Measurements from ENCODE around the gene SOHLH2. TPM values are rescaled to one million over a fixed set of nuclear protein-coding genes. Genes with fewer than 3 reads are reported as not detected.

SOHLH2 gene
- total and polyA plus RNA-seq, 2 of the 4 experiments (the other 2 are of a cell fraction) = 0.17 to 0.18 TPM

GRCh38 chr13:36261011-36261410, 46.7 kb upstream of the SOHLH2 start:
- no peak overlapping the region for H3K27ac ChIP-seq (ENCODE audit: insufficient read depth, low read length)
- H3K4me2 ChIP-seq (ENCODE audit: low read depth, low read length) = no peak overlapping the region
- no peaks in the 10 kb centered on the region for H3K27me3 ChIP-seq (ENCODE audit: control insufficient read depth, insufficient read depth, low read length)
- H2AK9ac ChIP-seq (replicated peaks; ENCODE audit: low read depth, low read length, poor library complexity) = no peak overlapping the region
- no peak for DNase-seq
- no CpG with 5 or more reads among the region's 3 CpGs for WGBS, 2 experiments (ENCODE audit: extremely low coverage in 2 of 2, insufficient read length in 1 of 2)
- CTCF ChIA-PET = interaction anchor here (1.5 kb wide), 1 partner anchor 10 kb away, joined by 3 read pairs; no protein-coding TSS in a partner anchor
- intact Hi-C loops (cut with micrococcal nuclease) = no loop called here
- no peak overlapping the region for H3K4me3 ChIP-seq (ENCODE audit: insufficient read depth, low read depth, low read length)
- H2AK5ac ChIP-seq (ENCODE audit: low read depth, low read length) = no peak overlapping the region
- no peak overlapping the region for H3K23ac ChIP-seq (ENCODE audit: low read depth, low read length)
- no peak overlapping the region for H3K18ac ChIP-seq (ENCODE audit: low read depth, low read length)
- no peak overlapping the region for H2AFZ ChIP-seq (replicated peaks; ENCODE audit: low read length, poor library complexity)
- no peaks in the 10 kb centered on the region for H3K36me3 ChIP-seq (ENCODE audit: control insufficient read depth, insufficient read depth, low read length)
- dilution Hi-C loops (cut with HindIII; ENCODE audit: low sequenced_read_pairs, unreplicated experiment) = no loop called here
- H3K4me1 ChIP-seq (ENCODE audit: control insufficient read depth, insufficient read depth, low read length) = no peaks in the 10 kb centered on the region
- no peak overlapping the region for H3K4ac ChIP-seq (ENCODE audit: low read depth, low read length)
- no peaks in the 10 kb centered on the region for H4K20me1 ChIP-seq (ENCODE audit: insufficient read depth, low read length)
- no TSS peak for BruUV-seq (replicated peaks)
- in situ Hi-C loops (cut with MboI; ENCODE audit: low sequenced_read_pairs) = no loop called here
- no peak overlapping the region for H4K91ac ChIP-seq (ENCODE audit: insufficient read depth, low read depth, low read length)
- TF ChIP-seq, protein P1, sequence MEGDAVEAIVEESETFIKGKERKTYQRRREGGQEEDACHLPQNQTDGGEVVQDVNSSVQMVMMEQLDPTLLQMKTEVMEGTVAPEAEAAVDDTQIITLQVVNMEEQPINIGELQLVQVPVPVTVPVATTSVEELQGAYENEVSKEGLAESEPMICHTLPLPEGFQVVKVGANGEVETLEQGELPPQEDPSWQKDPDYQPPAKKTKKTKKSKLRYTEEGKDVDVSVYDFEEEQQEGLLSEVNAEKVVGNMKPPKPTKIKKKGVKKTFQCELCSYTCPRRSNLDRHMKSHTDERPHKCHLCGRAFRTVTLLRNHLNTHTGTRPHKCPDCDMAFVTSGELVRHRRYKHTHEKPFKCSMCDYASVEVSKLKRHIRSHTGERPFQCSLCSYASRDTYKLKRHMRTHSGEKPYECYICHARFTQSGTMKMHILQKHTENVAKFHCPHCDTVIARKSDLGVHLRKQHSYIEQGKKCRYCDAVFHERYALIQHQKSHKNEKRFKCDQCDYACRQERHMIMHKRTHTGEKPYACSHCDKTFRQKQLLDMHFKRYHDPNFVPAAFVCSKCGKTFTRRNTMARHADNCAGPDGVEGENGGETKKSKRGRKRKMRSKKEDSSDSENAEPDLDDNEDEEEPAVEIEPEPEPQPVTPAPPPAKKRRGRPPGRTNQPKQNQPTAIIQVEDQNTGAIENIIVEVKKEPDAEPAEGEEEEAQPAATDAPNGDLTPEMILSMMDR (conservative IDR thresholded peaks at IDR 0.05; ENCODE audit: low read depth, low read length) = no peak
- TF ChIP-seq CHD1 (IDR thresholded peaks at IDR 0.05; ENCODE audit: low read depth, low read length) (no peak), SMC3 (IDR thresholded peaks at IDR 0.05; ENCODE audit: low read depth, low read length) (no peak), FOS (IDR thresholded peaks at IDR 0.05; ENCODE audit: low read depth, low read length) (no peak), RCOR1 (IDR thresholded peaks at IDR 0.05; ENCODE audit: insufficient replicate concordance, low read length) (no peak), MAFK (IDR thresholded peaks at IDR 0.05; ENCODE audit: low read depth, low read length) (no peak), RFX5 (IDR thresholded peaks at IDR 0.05; ENCODE audit: low read depth, low read length) (no peak)
- TF ChIP-seq, protein P2, sequence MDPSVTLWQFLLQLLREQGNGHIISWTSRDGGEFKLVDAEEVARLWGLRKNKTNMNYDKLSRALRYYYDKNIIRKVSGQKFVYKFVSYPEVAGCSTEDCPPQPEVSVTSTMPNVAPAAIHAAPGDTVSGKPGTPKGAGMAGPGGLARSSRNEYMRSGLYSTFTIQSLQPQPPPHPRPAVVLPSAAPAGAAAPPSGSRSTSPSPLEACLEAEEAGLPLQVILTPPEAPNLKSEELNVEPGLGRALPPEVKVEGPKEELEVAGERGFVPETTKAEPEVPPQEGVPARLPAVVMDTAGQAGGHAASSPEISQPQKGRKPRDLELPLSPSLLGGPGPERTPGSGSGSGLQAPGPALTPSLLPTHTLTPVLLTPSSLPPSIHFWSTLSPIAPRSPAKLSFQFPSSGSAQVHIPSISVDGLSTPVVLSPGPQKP (IDR thresholded peaks at IDR 0.05; ENCODE audit: borderline replicate concordance, low read depth, low read length) = no peak
- no peak overlapping the region for H2BK15ac ChIP-seq (ENCODE audit: low read depth, low read length)
- no peaks in the 10 kb centered on the region for H3K9me1 ChIP-seq (ENCODE audit: insufficient read depth, low read length)
- H3K56ac ChIP-seq (ENCODE audit: extremely low read depth, insufficient read depth, low read length) = no peak overlapping the region
- ATAC-seq (ENCODE audit: low read depth) = no peak
- H4K8ac ChIP-seq (ENCODE audit: low read depth in 2 of 2, low read length in 2 of 2) = no peak overlapping the region
- H3K79me1 ChIP-seq (ENCODE audit: low read depth in 1 of 2, low read length in 2 of 2) = no peaks in the 10 kb centered on the region
- no peak overlapping the region for H2BK20ac ChIP-seq (ENCODE audit: low read depth, low read length)
- no peak overlapping the region for H2BK5ac ChIP-seq (ENCODE audit: low read depth, low read length, poor library complexity, severe bottlenecking)
- no peak overlapping the region for H3K9ac ChIP-seq (ENCODE audit: low read depth, low read length)
- POLR2A ChIA-PET (ENCODE audit: unreplicated experiment) = no interaction called here
- H4K5ac ChIP-seq (ENCODE audit: low read depth, low read length) = no peak overlapping the region
- no peak overlapping the region for H2BK120ac ChIP-seq (ENCODE audit: low read depth, low read length)
- H3K9me3 ChIP-seq (ENCODE audit: control insufficient read depth, insufficient read depth, low read length) = no peaks in the 10 kb centered on the region
- H3K14ac ChIP-seq (replicated peaks; ENCODE audit: low read depth, low read length) = no peak overlapping the region
